Mesenchymal stem cell (in vitro differentiated cells and primary cell): ENCODE results near the gene ASF1B.

ENCODE experiments used
- DNase-seq: peaks from one replicate; pipeline ENCODE4 v3.0.0-alpha.2; 2013
- H2AFZ ChIP-seq: one replicate; pipeline ENCODE4 v1.6.1; 2013; ENCODE audit warnings: low read depth, mild to moderate bottlenecking, control low read depth, inconsistent platforms, low read length, moderate library complexity
- H2AK5ac ChIP-seq: 2 replicates; pipeline ENCODE4 v1.6.1; 2013; ENCODE audit warnings: low read length, moderate library complexity, mild to moderate bottlenecking, inconsistent platforms; ENCODE audit not compliant: severe bottlenecking
- H2BK120ac ChIP-seq: one replicate; pipeline ENCODE4 v1.6.1; 2013; ENCODE audit warnings: low read depth, mild to moderate bottlenecking, inconsistent platforms, low read length, moderate library complexity
- H2BK12ac ChIP-seq, 2 experiments: one replicate each; pipeline ENCODE4 v1.6.1; 2013; ENCODE audit warnings: inconsistent platforms in 2 of 2, low read length in 2 of 2, mild to moderate bottlenecking in 2 of 2, moderate library complexity in 2 of 2, control low read depth in 1 of 2
- H2BK15ac ChIP-seq: one replicate; pipeline ENCODE4 v1.6.1; 2013; ENCODE audit warnings: mild to moderate bottlenecking, low read depth, inconsistent platforms; ENCODE audit not compliant: poor library complexity, severe bottlenecking
- H2BK5ac ChIP-seq: 2 replicates; pipeline ENCODE4 v1.6.1; 2013; ENCODE audit warnings: low read depth, mild to moderate bottlenecking, low read length, control low read depth, inconsistent platforms; ENCODE audit not compliant: poor library complexity, severe bottlenecking
- H3K14ac ChIP-seq, 2 experiments: one replicate each; pipeline ENCODE4 v1.6.1; 2013; ENCODE audit warnings: inconsistent platforms in 2 of 2, low read length in 2 of 2, control low read depth in 1 of 2, mild to moderate bottlenecking in 1 of 2, moderate library complexity in 1 of 2
- H3K18ac ChIP-seq, 2 experiments: one replicate each; pipeline ENCODE4 v1.6.1; 2013; ENCODE audit warnings: inconsistent platforms in 2 of 2, low read length in 2 of 2, control low read depth in 1 of 2, low read depth in 1 of 2, mild to moderate bottlenecking in 1 of 2
- H3K23ac ChIP-seq, 2 experiments: one replicate each; pipeline ENCODE4 v1.6.1; 2013; ENCODE audit warnings: inconsistent platforms in 2 of 2, low read length in 2 of 2, mild to moderate bottlenecking in 2 of 2, moderate library complexity in 2 of 2, control low read depth in 1 of 2
- H3K27ac ChIP-seq: 2 replicates; pipeline ENCODE4 v1.5.1; 2013; ENCODE audit warnings: mild to moderate bottlenecking, moderate library complexity, low read length, control low read depth, inconsistent platforms; ENCODE audit not compliant: poor library complexity, severe bottlenecking
- H3K27me3 ChIP-seq, 2 experiments: 2 replicates each; pipeline versions ENCODE4 v1.6.1 to v1.7.0; 2013; ENCODE audit warnings: low read length in 2 of 2, mild to moderate bottlenecking in 2 of 2, moderate library complexity in 2 of 2, control low read depth in 1 of 2, inconsistent platforms in 1 of 2; ENCODE audit not compliant: control insufficient read depth in 1 of 2, insufficient read depth in 1 of 2
- H3K36me3 ChIP-seq, 2 experiments: 2 replicates each; pipeline versions ENCODE4 v1.6.1 to v1.7.0; 2013; ENCODE audit warnings: low read length in 2 of 2, control low read depth in 1 of 2, inconsistent platforms in 1 of 2, low read depth in 1 of 2, mild to moderate bottlenecking in 1 of 2; ENCODE audit not compliant: insufficient read depth in 2 of 2, control insufficient read depth in 1 of 2
- H3K4ac ChIP-seq, 2 experiments: one replicate each; pipeline ENCODE4 v1.6.1; 2013; ENCODE audit warnings: inconsistent platforms in 2 of 2, low read length in 2 of 2, mild to moderate bottlenecking in 2 of 2, moderate library complexity in 2 of 2, control low read depth in 1 of 2, low read depth in 1 of 2
- H3K4me1 ChIP-seq: 2 replicates; pipeline ENCODE4 v1.6.1; 2013; ENCODE audit warnings: low read depth, low read length, control low read depth; ENCODE audit not compliant: control insufficient read depth, insufficient read depth
- H3K4me2 ChIP-seq: 2 replicates; pipeline ENCODE4 v1.6.1; 2013; ENCODE audit warnings: low read length, mild to moderate bottlenecking, inconsistent platforms; ENCODE audit not compliant: poor library complexity, severe bottlenecking
- H3K4me3 ChIP-seq, 2 experiments: 2 replicates each; pipeline versions ENCODE4 v1.5.1 to v1.7.0; 2013; ENCODE audit warnings: low read length in 2 of 2, mild to moderate bottlenecking in 2 of 2, control low read depth in 1 of 2, low read depth in 1 of 2; ENCODE audit not compliant: insufficient read depth in 1 of 2
- H3K79me1 ChIP-seq: replicated peaks from 2 replicates; pipeline ENCODE4 v1.6.1; 2013; ENCODE audit warnings: mild to moderate bottlenecking, control low read depth, low read length, inconsistent platforms; ENCODE audit not compliant: poor library complexity, severe bottlenecking
- H3K9ac ChIP-seq: 2 replicates; pipeline ENCODE4 v1.7.0; 2013; ENCODE audit warnings: mild to moderate bottlenecking, low read length, moderate library complexity
- H3K9me3 ChIP-seq: 2 replicates; pipeline ENCODE4 v1.7.0; 2013; ENCODE audit warnings: mild to moderate bottlenecking, low read length; ENCODE audit not compliant: control insufficient read depth
- H4K8ac ChIP-seq: one replicate; pipeline ENCODE4 v1.6.1; 2013; ENCODE audit warnings: inconsistent platforms, mild to moderate bottlenecking, low read length, moderate library complexity
- H4K91ac ChIP-seq: one replicate; pipeline ENCODE4 v1.6.1; 2013; ENCODE audit warnings: mild to moderate bottlenecking, low read length, inconsistent platforms
- WGBS: methylation state at CpG from one replicate; pipeline ENCODE4 v1.1.7; 2013; ENCODE audit warnings: mixed read lengths; 5-methylcytosine and 5-hydroxymethylcytosine counted together

Gene ASF1B

GRCh38 chr19:14114854-14115253 lies 21.5 kb downstream of the ASF1B start:
- WGBS: 73% methylated on average over 8 of the region's 9 CpGs
- DNase-seq: no peak

GRCh38 chr19:14114439-14114838 lies 21.9 kb downstream of the ASF1B start:
- Histone ChIP-seq H3K9me3 (no peaks in the 10 kb centered on the region), H3K18ac (no peak overlapping the region), H3K4me2 (no peak overlapping the region), H3K14ac (no peak overlapping the region), H4K91ac (no peak overlapping the region), H3K4me3 (no peak overlapping the region), H2BK12ac (peak overlapping the region in 1 of 2 experiments; percentile 23), H3K27ac (no peak overlapping the region), H2AFZ (no peak overlapping the region), H3K9ac (no peak overlapping the region), H3K4me1 (peaks cover 54% of the 10 kb centered on the region), H3K23ac (peak overlapping the region in 1 of 2 experiments; percentile 10), H2BK5ac (no peak overlapping the region), H2BK120ac (no peak overlapping the region), H2AK5ac (no peak overlapping the region), H3K4ac (no peak overlapping the region), H3K36me3 (peaks cover 0 to 4% of the 10 kb centered on the region in 2 experiments), H3K27me3 (no peaks in the 10 kb centered on the region), H2BK15ac (no peak overlapping the region), H3K79me1 (peaks cover 45% of the 10 kb centered on the region), H4K8ac (no peak overlapping the region)
- DNase-seq: no peak
- 95% methylated on average over 7 of the region's 7 CpGs for WGBS

More at GRCh38 chr19:14114854-14115253, 21.5 kb downstream of the ASF1B start:
- Histone ChIP-seq H3K4ac (no peak overlapping the region), H3K27ac (no peak overlapping the region), H3K18ac (no peak overlapping the region), H4K8ac (no peak overlapping the region), H2AFZ (no peak overlapping the region), H3K36me3 (peaks cover 0 to 4% of the 10 kb centered on the region in 2 experiments), H2BK15ac (no peak overlapping the region), H2BK120ac (no peak overlapping the region), H3K23ac (peak overlapping the region in 1 of 2 experiments; percentile 10), H2BK12ac (no peak overlapping the region), H3K4me3 (no peak overlapping the region), H3K14ac (no peak overlapping the region), H4K91ac (no peak overlapping the region), H3K4me2 (no peak overlapping the region), H2AK5ac (no peak overlapping the region), H3K4me1 (peaks cover 55% of the 10 kb centered on the region), H3K79me1 (peaks cover 45% of the 10 kb centered on the region), H3K9ac (no peak overlapping the region), H3K9me3 (no peaks in the 10 kb centered on the region), H2BK5ac (no peak overlapping the region), H3K27me3 (no peaks in the 10 kb centered on the region)

- peak overlapping the region in 1 of 2 experiments; percentile 84 for H3K4ac ChIP-seq
- peak overlapping the region; percentile 98 for H4K8ac ChIP-seq
- H3K27me3 ChIP-seq: no peaks in the 10 kb centered on the region
- no peak overlapping the region for H3K4me2 ChIP-seq
- no peak overlapping the region for H3K27ac ChIP-seq
- peak overlapping the region; percentile 66 for H4K91ac ChIP-seq
- peak overlapping the region; percentile 54 to 93 for H3K18ac ChIP-seq
- no peaks in the 10 kb centered on the region for H3K9me3 ChIP-seq
- H2AFZ ChIP-seq: no peak overlapping the region
- peak overlapping the region; percentile 57 for H2AK5ac ChIP-seq
- H2BK12ac ChIP-seq: no peak overlapping the region
- H3K4me3 ChIP-seq: no peak overlapping the region
- no peak overlapping the region for H2BK15ac ChIP-seq
- H3K9ac ChIP-seq: peak overlapping the region; percentile 80
- no peak overlapping the region for H2BK5ac ChIP-seq
- DNase-seq: no peak
- peaks cover 45% of the 10 kb centered on the region for H3K79me1 ChIP-seq
- no peak overlapping the region for H2BK120ac ChIP-seq
- H3K23ac ChIP-seq: no peak overlapping the region
- WGBS: 93% methylated on average over 18 of the region's 18 CpGs
- H3K36me3 ChIP-seq: peaks cover 0 to 4% of the 10 kb centered on the region in 2 experiments
- H3K14ac ChIP-seq: no peak overlapping the region
- H3K4me1 ChIP-seq: peaks cover 53% of the 10 kb centered on the region
Observed at GRCh38 chr19:14113762-14114414, 22.5 kb downstream of the ASF1B start.

GRCh38 chr19:14112809-14113385 lies 23.5 kb downstream of the ASF1B start:
- peak overlapping the region; percentile 68 to 93 for H3K18ac ChIP-seq
- peak overlapping the region; percentile 22 for H3K27ac ChIP-seq
- no peak overlapping the region for H2BK12ac ChIP-seq
- H3K79me1 ChIP-seq: peaks cover 49% of the 10 kb centered on the region
- H2BK120ac ChIP-seq: peak overlapping the region; percentile 86
- H3K4ac ChIP-seq: peak overlapping the region; percentile 83 to 84
- WGBS: 32% methylated on average over 10 of the region's 12 CpGs
- H3K4me2 ChIP-seq: peak overlapping the region; percentile 35
- peak overlapping the region; percentile 15 for H2AFZ ChIP-seq
- DNase-seq: no peak
- peak overlapping the region; percentile 89 for H4K91ac ChIP-seq
- peak overlapping the region; percentile 80 for H3K9ac ChIP-seq
- H2BK15ac ChIP-seq: peak overlapping the region; percentile 16
- peak overlapping the region in 1 of 2 experiments; percentile 14 for H3K23ac ChIP-seq
- H3K14ac ChIP-seq: peak overlapping the region in 1 of 2 experiments; percentile 86
- H3K9me3 ChIP-seq: no peaks in the 10 kb centered on the region
- H2BK5ac ChIP-seq: no peak overlapping the region
- H3K36me3 ChIP-seq: peaks cover 0 to 6% of the 10 kb centered on the region in 2 experiments
- peak overlapping the region in 1 of 2 experiments; percentile 73 for H3K4me3 ChIP-seq
- peaks cover 46% of the 10 kb centered on the region for H3K4me1 ChIP-seq
- H4K8ac ChIP-seq: peak overlapping the region; percentile 98
- H3K27me3 ChIP-seq: no peaks in the 10 kb centered on the region
- peak overlapping the region; percentile 74 for H2AK5ac ChIP-seq
